ENCODE data around the gene EXT2.

The EXT2 gene

GRCh38 chr11:44147751-44148150, 52.3 kb downstream of the EXT2 start:
- Mint-ChIP-seq H3K4me1 (ENCODE audit: low read depth) (no peaks in the 10 kb centered on the region), H3K27ac (no peak overlapping the region), H3K9me3 (peaks cover 7% of the 10 kb centered on the region), H3K27me3 (ENCODE audit: low read depth) (no peaks in the 10 kb centered on the region), H3K4me3 (no peak overlapping the region), H3K36me3 (ENCODE audit: low read depth) (peaks cover 41% of the 10 kb centered on the region)
- DNase-seq (ENCODE audit: low spot score), result no peak

GRCh38 chr11:44149651-44150050, 54.2 kb downstream of the EXT2 start:
- DNase-seq (ENCODE audit: low spot score), result no peak
- Mint-ChIP-seq H3K36me3 (ENCODE audit: low read depth) (peaks cover 45% of the 10 kb centered on the region), H3K4me3 (no peak overlapping the region), H3K27me3 (ENCODE audit: low read depth) (no peaks in the 10 kb centered on the region), H3K9me3 (peaks cover 9% of the 10 kb centered on the region), H3K4me1 (ENCODE audit: low read depth) (no peaks in the 10 kb centered on the region), H3K27ac (no peak overlapping the region)

GRCh38 chr11:44150401-44150800, 54.9 kb downstream of the EXT2 start:
- Mint-ChIP-seq H3K27me3 (ENCODE audit: low read depth) (no peaks in the 10 kb centered on the region), H3K4me1 (ENCODE audit: low read depth) (no peaks in the 10 kb centered on the region), H3K4me3 (no peak overlapping the region)

GRCh38 chr11:44157019-44157418, 61.5 kb downstream of the EXT2 start:
- peaks cover 31% of the 10 kb centered on the region for H3K36me3 Mint-ChIP-seq (ENCODE audit: low read depth)
- no peak overlapping the region for H3K4me3 Mint-ChIP-seq
- peaks cover 4% of the 10 kb centered on the region for H3K9me3 Mint-ChIP-seq
- DNase-seq (ENCODE audit: low spot score), result no peak
- no peaks in the 10 kb centered on the region for H3K27me3 Mint-ChIP-seq (ENCODE audit: low read depth)
- no peak overlapping the region for H3K27ac Mint-ChIP-seq
- H3K4me1 Mint-ChIP-seq (ENCODE audit: low read depth), result peaks cover 8% of the 10 kb centered on the region

More at GRCh38 chr11:44150401-44150800, 54.9 kb downstream of the EXT2 start:
- Mint-ChIP-seq H3K27ac (no peak overlapping the region), H3K9me3 (peaks cover 9% of the 10 kb centered on the region), H3K36me3 (ENCODE audit: low read depth) (peaks cover 43% of the 10 kb centered on the region)
- DNase-seq (ENCODE audit: low spot score), result no peak

- H3K27ac Mint-ChIP-seq, result no peak overlapping the region
- peaks cover 8% of the 10 kb centered on the region for H3K4me1 Mint-ChIP-seq (ENCODE audit: low read depth)
- no peaks in the 10 kb centered on the region for H3K9me3 Mint-ChIP-seq
- DNase-seq (ENCODE audit: low spot score), result no peak
- peaks cover 23% of the 10 kb centered on the region for H3K36me3 Mint-ChIP-seq (ENCODE audit: low read depth)
- H3K4me3 Mint-ChIP-seq, result no peak overlapping the region
- no peaks in the 10 kb centered on the region for H3K27me3 Mint-ChIP-seq (ENCODE audit: low read depth)
Measured at GRCh38 chr11:44158384-44158783, 62.9 kb downstream of the EXT2 start.

- H3K27ac Mint-ChIP-seq, result no peak overlapping the region
- peaks cover 8% of the 10 kb centered on the region for H3K4me1 Mint-ChIP-seq (ENCODE audit: low read depth)
- H3K4me3 Mint-ChIP-seq, result no peak overlapping the region
- no peak for DNase-seq (ENCODE audit: low spot score)
- H3K27me3 Mint-ChIP-seq (ENCODE audit: low read depth), result no peaks in the 10 kb centered on the region
- H3K36me3 Mint-ChIP-seq (ENCODE audit: low read depth), result peaks cover 20% of the 10 kb centered on the region
- H3K9me3 Mint-ChIP-seq, result no peaks in the 10 kb centered on the region
Measured at GRCh38 chr11:44159848-44160721, 64.6 kb downstream of the EXT2 start.

- no peak for DNase-seq (ENCODE audit: low spot score)
- H3K4me1 Mint-ChIP-seq (ENCODE audit: low read depth), result peaks cover 8% of the 10 kb centered on the region
- no peaks in the 10 kb centered on the region for H3K27me3 Mint-ChIP-seq (ENCODE audit: low read depth)
- no peak overlapping the region for H3K27ac Mint-ChIP-seq
- H3K9me3 Mint-ChIP-seq, result no peaks in the 10 kb centered on the region
- H3K4me3 Mint-ChIP-seq, result no peak overlapping the region
- peaks cover 16% of the 10 kb centered on the region for H3K36me3 Mint-ChIP-seq (ENCODE audit: low read depth)
Measured at GRCh38 chr11:44162004-44162403, 66.5 kb downstream of the EXT2 start.

- no peak overlapping the region for H3K27ac Mint-ChIP-seq
- no peak for DNase-seq (ENCODE audit: low spot score)
- H3K36me3 Mint-ChIP-seq (ENCODE audit: low read depth), result peaks cover 15% of the 10 kb centered on the region
- no peak overlapping the region for H3K4me3 Mint-ChIP-seq
- H3K4me1 Mint-ChIP-seq (ENCODE audit: low read depth), result peaks cover 8% of the 10 kb centered on the region
- H3K27me3 Mint-ChIP-seq (ENCODE audit: low read depth), result no peaks in the 10 kb centered on the region
- no peaks in the 10 kb centered on the region for H3K9me3 Mint-ChIP-seq
Measured at GRCh38 chr11:44162662-44163061, 67.2 kb downstream of the EXT2 start.

GRCh38 chr11:44165432-44165831, 70.0 kb downstream of the EXT2 start:
- H3K27me3 Mint-ChIP-seq (ENCODE audit: low read depth), result no peaks in the 10 kb centered on the region
- H3K9me3 Mint-ChIP-seq, result no peaks in the 10 kb centered on the region
- H3K36me3 Mint-ChIP-seq (ENCODE audit: low read depth), result peaks cover 2% of the 10 kb centered on the region
- no peak for DNase-seq (ENCODE audit: low spot score)
- no peaks in the 10 kb centered on the region for H3K4me1 Mint-ChIP-seq (ENCODE audit: low read depth)
- no peak overlapping the region for H3K27ac Mint-ChIP-seq
- H3K4me3 Mint-ChIP-seq, result no peak overlapping the region

- H3K27ac Mint-ChIP-seq, result no peak overlapping the region
- no peaks in the 10 kb centered on the region for H3K4me1 Mint-ChIP-seq (ENCODE audit: low read depth)
- no peak for DNase-seq (ENCODE audit: low spot score)
- no peaks in the 10 kb centered on the region for H3K9me3 Mint-ChIP-seq
- no peaks in the 10 kb centered on the region for H3K27me3 Mint-ChIP-seq (ENCODE audit: low read depth)
- no peaks in the 10 kb centered on the region for H3K36me3 Mint-ChIP-seq (ENCODE audit: low read depth)
- H3K4me3 Mint-ChIP-seq, result no peak overlapping the region
Measured at GRCh38 chr11:44167046-44167445, 71.6 kb downstream of the EXT2 start.

GRCh38 chr11:44171518-44171917, 76.0 kb downstream of the EXT2 start:
- peaks cover 9% of the 10 kb centered on the region for H3K36me3 Mint-ChIP-seq (ENCODE audit: low read depth)
- peaks cover 2% of the 10 kb centered on the region for H3K4me1 Mint-ChIP-seq (ENCODE audit: low read depth)
- no peak overlapping the region for H3K4me3 Mint-ChIP-seq
- no peak overlapping the region for H3K27ac Mint-ChIP-seq
- no peak for DNase-seq (ENCODE audit: low spot score)
- no peaks in the 10 kb centered on the region for H3K9me3 Mint-ChIP-seq
- H3K27me3 Mint-ChIP-seq (ENCODE audit: low read depth), result no peaks in the 10 kb centered on the region

GRCh38 chr11:44172966-44173365, 77.5 kb downstream of the EXT2 start:
- Mint-ChIP-seq H3K27me3 (ENCODE audit: low read depth) (no peaks in the 10 kb centered on the region), H3K36me3 (ENCODE audit: low read depth) (peaks cover 9% of the 10 kb centered on the region), H3K9me3 (no peaks in the 10 kb centered on the region), H3K27ac (no peak overlapping the region), H3K4me1 (ENCODE audit: low read depth) (peaks cover 2% of the 10 kb centered on the region), H3K4me3 (no peak overlapping the region)
- no peak for DNase-seq (ENCODE audit: low spot score)

GRCh38 chr11:44174842-44175241, 79.4 kb downstream of the EXT2 start:
- Mint-ChIP-seq H3K4me3 (no peak overlapping the region), H3K4me1 (ENCODE audit: low read depth) (peaks cover 4% of the 10 kb centered on the region), H3K9me3 (no peaks in the 10 kb centered on the region), H3K36me3 (ENCODE audit: low read depth) (peaks cover 9% of the 10 kb centered on the region), H3K27me3 (ENCODE audit: low read depth) (no peaks in the 10 kb centered on the region), H3K27ac (no peak overlapping the region)
- no peak for DNase-seq (ENCODE audit: low spot score)

- no peak for DNase-seq (ENCODE audit: low spot score)
Measured at GRCh38 chr11:44176546-44177213, 81.2 kb downstream of the EXT2 start.

More at GRCh38 chr11:44176546-44177213, 81.2 kb downstream of the EXT2 start:
- no peaks in the 10 kb centered on the region for H3K27me3 Mint-ChIP-seq (ENCODE audit: low read depth)
- H3K36me3 Mint-ChIP-seq (ENCODE audit: low read depth), result peaks cover 9% of the 10 kb centered on the region
- no peak overlapping the region for H3K4me3 Mint-ChIP-seq
- no peak overlapping the region for H3K27ac Mint-ChIP-seq
- H3K4me1 Mint-ChIP-seq (ENCODE audit: low read depth), result peaks cover 4% of the 10 kb centered on the region
- no peaks in the 10 kb centered on the region for H3K9me3 Mint-ChIP-seq
